Measurements from ENCODE around the gene ZDHHC9. TPM values are rescaled to one million over a fixed set of nuclear protein-coding genes. Genes with fewer than 3 reads are reported as not detected.

ZDHHC9 gene
- total RNA-seq, 2 experiments from 2014 or later = 9.0 to 11.0 TPM

- H3K4me1 Mint-ChIP-seq (ENCODE audit: low read depth) = peaks cover 7% of the 10 kb centered on the region
- intact Hi-C loops (cut with micrococcal nuclease) = no loop called here
- H3K36me3 Mint-ChIP-seq = peaks cover 31% of the 10 kb centered on the region
- H3K9me3 Mint-ChIP-seq = no peaks in the 10 kb centered on the region
- ChIA-PET CTCF (no interaction called here), POLR2A (interaction anchor here (1.5 kb wide), 1 partner anchor 9 kb away, joined by 3 read pairs; no protein-coding TSS in a partner anchor)
- DNase-seq = no peak
- H3K27me3 Mint-ChIP-seq = no peaks in the 10 kb centered on the region
- no peak overlapping the region for H3K4me3 Mint-ChIP-seq
- H3K27ac Mint-ChIP-seq = no peak overlapping the region
Observed at GRCh38 chrX:129792586-129793291, 50.9 kb downstream of the ZDHHC9 start.

DNA sequence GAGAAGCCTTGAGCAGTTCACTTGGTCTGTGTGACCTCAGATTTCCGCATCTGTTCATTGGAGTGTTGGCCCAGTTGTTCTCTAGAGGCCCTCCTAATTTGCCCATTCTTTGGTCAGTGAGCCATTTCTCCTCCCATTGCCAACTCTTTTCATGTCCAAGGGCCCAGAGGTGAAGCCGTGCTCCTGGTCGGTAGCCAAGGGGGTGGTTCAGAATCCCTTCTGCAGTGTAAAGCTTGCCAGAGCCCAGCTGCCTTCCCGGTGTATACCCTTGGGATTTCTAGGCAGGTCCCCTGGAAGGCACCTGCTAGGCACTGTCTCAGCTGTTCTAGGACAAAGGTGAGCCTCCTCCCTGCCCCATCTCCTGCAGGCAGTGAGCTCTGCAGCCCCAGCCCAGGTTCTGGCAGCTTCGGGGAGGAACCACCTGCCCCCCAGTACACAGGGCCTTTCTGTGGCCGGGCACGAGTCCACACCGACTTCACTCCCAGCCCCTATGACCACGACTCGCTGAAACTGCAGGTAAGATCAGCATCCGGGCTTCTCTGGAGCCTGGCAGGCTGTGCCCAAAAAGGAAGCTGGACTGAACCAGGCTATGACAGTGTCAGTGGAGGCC is 51.6 kb downstream of the ZDHHC9 start:
- H3K27me3 Mint-ChIP-seq = no peaks in the 10 kb centered on the region
- peaks cover 36% of the 10 kb centered on the region for H3K36me3 Mint-ChIP-seq
- CTCF ChIA-PET = no interaction called here
- no peak overlapping the region for H3K4me3 Mint-ChIP-seq
- H3K27ac Mint-ChIP-seq = no peak overlapping the region
- POLR2A ChIA-PET = interaction anchor here (1.5 kb wide), 1 partner anchor 8 kb away, joined by 3 read pairs; no protein-coding TSS in a partner anchor
- H3K9me3 Mint-ChIP-seq = no peaks in the 10 kb centered on the region
- DNase-seq = no peak
- intact Hi-C loops (cut with micrococcal nuclease) = no loop called here
- peaks cover 9% of the 10 kb centered on the region for H3K4me1 Mint-ChIP-seq (ENCODE audit: low read depth)

DNA sequence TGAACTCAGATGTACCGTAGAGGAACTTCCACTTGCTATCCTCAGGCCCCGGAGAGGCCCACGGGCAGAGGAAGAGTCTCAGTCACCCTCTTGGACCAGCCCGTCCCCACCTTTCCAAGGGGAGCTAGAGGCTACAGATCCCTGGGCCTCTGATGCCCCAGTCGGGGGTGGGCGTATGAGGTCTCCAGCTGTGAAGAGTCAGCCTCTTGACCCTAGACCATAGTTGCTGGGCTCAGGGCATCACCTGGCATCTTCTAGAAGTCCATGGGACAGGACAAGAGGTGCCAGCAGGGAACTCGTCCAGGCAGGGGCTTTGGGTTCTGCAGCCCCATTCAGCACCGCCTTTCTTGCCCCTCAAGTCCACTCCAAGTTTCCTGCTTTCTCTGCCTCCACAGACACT is 52.4 kb downstream of the ZDHHC9 start:
- peak overlapping the region; percentile 60 for H3K27ac Mint-ChIP-seq

GRCh38 chrX:129790808-129791207 is 52.9 kb downstream of the ZDHHC9 start:
- intact Hi-C loops (cut with micrococcal nuclease) = no loop called here
- CTCF ChIA-PET = no interaction called here
- POLR2A ChIA-PET = interaction anchor here (1.0 kb wide), 1 partner anchor 9 kb away, joined by 3 read pairs; no protein-coding TSS in a partner anchor
- Mint-ChIP-seq H3K27me3 (no peaks in the 10 kb centered on the region), H3K27ac (peak overlapping the region; percentile 60), H3K36me3 (peaks cover 42% of the 10 kb centered on the region), H3K4me3 (no peak overlapping the region), H3K9me3 (no peaks in the 10 kb centered on the region), H3K4me1 (ENCODE audit: low read depth) (peaks cover 16% of the 10 kb centered on the region)
- DNase-seq = no peak

More for the DNA sequence above, 52.4 kb downstream of the ZDHHC9 start:
- ChIA-PET CTCF (no interaction called here), POLR2A (no interaction called here)
- Mint-ChIP-seq H3K27me3 (no peaks in the 10 kb centered on the region), H3K4me1 (ENCODE audit: low read depth) (peaks cover 13% of the 10 kb centered on the region), H3K36me3 (peaks cover 38% of the 10 kb centered on the region), H3K4me3 (no peak overlapping the region), H3K9me3 (no peaks in the 10 kb centered on the region)
- DNase-seq = no peak
- intact Hi-C loops (cut with micrococcal nuclease) = no loop called here

GRCh38 chrX:129790146-129790545 is 53.5 kb downstream of the ZDHHC9 start:
- ChIA-PET POLR2A (interaction anchor here (1.0 kb wide), 1 partner anchor 9 kb away, joined by 3 read pairs; no protein-coding TSS in a partner anchor), CTCF (no interaction called here)
- no peaks in the 10 kb centered on the region for H3K9me3 Mint-ChIP-seq
- H3K36me3 Mint-ChIP-seq = peaks cover 46% of the 10 kb centered on the region
- no peaks in the 10 kb centered on the region for H3K27me3 Mint-ChIP-seq
- no peak for DNase-seq
- peaks cover 23% of the 10 kb centered on the region for H3K4me1 Mint-ChIP-seq (ENCODE audit: low read depth)
- intact Hi-C loops (cut with micrococcal nuclease) = no loop called here
- H3K27ac Mint-ChIP-seq = peak overlapping the region; percentile 66
- no peak overlapping the region for H3K4me3 Mint-ChIP-seq

- Mint-ChIP-seq H3K36me3 (peaks cover 53% of the 10 kb centered on the region), H3K27ac (peak overlapping the region; percentile 23), H3K27me3 (no peaks in the 10 kb centered on the region), H3K4me1 (ENCODE audit: low read depth) (peaks cover 35% of the 10 kb centered on the region), H3K4me3 (no peak overlapping the region), H3K9me3 (no peaks in the 10 kb centered on the region)
- CTCF ChIA-PET = no interaction called here
- intact Hi-C loops (cut with micrococcal nuclease) = no loop called here
- POLR2A ChIA-PET = interaction anchor here (1.5 kb wide), 1 partner anchor 9 kb away, joined by 3 read pairs; the partner anchor contains the start of gene SASH3
- DNase-seq = no peak
Observed at GRCh38 chrX:129788527-129788926, 55.2 kb downstream of the ZDHHC9 start.

- POLR2A ChIA-PET = interaction anchor here (1.0 to 1.1 kb wide), 2 partner anchors 10 to 15 kb away, joined by 3 to 5 read pairs; no protein-coding TSS in a partner anchor
- H3K4me1 Mint-ChIP-seq (ENCODE audit: low read depth) = peaks cover 43% of the 10 kb centered on the region
- intact Hi-C loops (cut with micrococcal nuclease) = no loop called here
- peak overlapping the region; percentile 80 for H3K27ac Mint-ChIP-seq
- no peaks in the 10 kb centered on the region for H3K9me3 Mint-ChIP-seq
- H3K4me3 Mint-ChIP-seq = peak overlapping the region; percentile 16
- H3K36me3 Mint-ChIP-seq = peaks cover 55% of the 10 kb centered on the region
- CTCF ChIA-PET = interaction anchor here (0.8 kb wide), 1 partner anchor 28 kb away, joined by 3 read pairs; no protein-coding TSS in a partner anchor
- no peak for DNase-seq
- H3K27me3 Mint-ChIP-seq = no peaks in the 10 kb centered on the region
Observed at GRCh38 chrX:129787336-129788055, 56.2 kb downstream of the ZDHHC9 start.

DNA sequence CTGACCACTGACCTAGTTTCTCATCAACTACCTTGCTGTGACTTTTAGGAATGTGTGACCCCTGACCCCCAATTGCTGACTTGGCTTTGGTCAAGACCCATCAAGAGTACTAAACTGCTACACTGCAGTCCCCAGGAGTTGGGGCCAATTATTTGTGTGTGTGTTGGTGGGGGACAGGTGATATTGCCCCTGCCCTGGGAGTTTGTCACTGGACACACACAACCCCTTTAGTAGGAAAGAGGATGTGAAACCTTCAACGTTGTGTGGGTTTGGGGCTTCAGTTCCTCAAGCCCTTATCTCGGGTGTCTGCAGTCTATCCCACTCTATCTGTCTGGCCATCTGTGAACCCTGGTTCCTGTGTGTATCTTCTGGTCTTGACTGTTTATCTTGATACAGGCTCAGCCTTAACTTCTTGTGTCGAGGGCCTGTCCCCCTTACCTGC is 57.5 kb downstream of the ZDHHC9 start:
- Mint-ChIP-seq H3K4me1 (ENCODE audit: low read depth) (peaks cover 43% of the 10 kb centered on the region), H3K4me3 (peak overlapping the region; percentile 43), H3K36me3 (peaks cover 66% of the 10 kb centered on the region), H3K9me3 (no peaks in the 10 kb centered on the region), H3K27me3 (no peaks in the 10 kb centered on the region), H3K27ac (peak overlapping the region; percentile 84)
- ChIA-PET POLR2A (interaction anchor here (1.5 kb wide), 1 partner anchor 14 kb away, joined by 3 read pairs; no protein-coding TSS in a partner anchor), CTCF (no interaction called here)
- intact Hi-C loops (cut with micrococcal nuclease) = no loop called here
- no peak for DNase-seq

DNA sequence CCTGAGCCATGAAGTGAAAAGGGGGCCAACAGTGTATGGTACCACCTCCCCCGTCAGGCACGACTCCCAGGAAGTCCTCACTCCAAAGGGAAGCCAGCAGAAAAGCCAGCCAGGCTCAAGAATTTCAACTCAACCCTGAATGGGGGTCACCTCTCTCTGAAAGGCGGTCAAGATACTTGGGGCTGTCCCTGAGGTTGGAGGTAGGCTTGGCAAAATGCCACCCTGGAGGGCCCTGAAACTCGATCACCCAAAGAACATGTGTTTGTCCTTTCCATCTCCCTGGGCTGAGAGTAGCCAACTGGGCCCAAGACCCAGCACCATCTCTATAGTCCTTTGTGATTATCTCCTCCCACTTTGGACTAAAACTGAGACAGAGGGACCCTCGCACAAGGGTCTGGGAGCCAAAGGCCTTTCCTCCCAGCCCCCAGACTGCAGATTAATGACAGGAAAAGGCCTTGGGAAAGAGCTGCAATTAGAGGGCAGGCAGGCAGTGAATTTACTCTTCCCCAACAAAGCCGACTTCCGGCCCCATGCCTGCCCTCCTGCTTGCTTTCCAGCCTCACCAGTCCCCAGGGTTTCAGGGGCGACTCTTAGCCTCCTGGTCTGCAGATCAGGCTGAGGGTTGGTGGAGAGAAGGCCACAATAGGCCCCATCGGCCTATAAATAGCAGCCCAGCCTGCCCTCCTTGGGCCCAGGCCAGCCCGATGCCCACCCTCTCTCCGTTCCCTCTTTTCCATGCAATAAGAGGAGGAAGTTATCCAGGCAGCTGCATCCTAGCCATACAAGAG is 58.3 kb downstream of the ZDHHC9 start:
- no peaks in the 10 kb centered on the region for H3K9me3 Mint-ChIP-seq
- peaks cover 43% of the 10 kb centered on the region for H3K4me1 Mint-ChIP-seq (ENCODE audit: low read depth)
- CTCF ChIA-PET = interaction anchor here (3.0 kb wide), 1 partner anchor 30 kb away, joined by 16 read pairs; no protein-coding TSS in a partner anchor
- H3K4me3 Mint-ChIP-seq = peak overlapping the region; percentile 62
- intact Hi-C loops (cut with micrococcal nuclease) = no loop called here
- peaks cover 68% of the 10 kb centered on the region for H3K36me3 Mint-ChIP-seq
- DNase-seq = no peak
- no peaks in the 10 kb centered on the region for H3K27me3 Mint-ChIP-seq
- POLR2A ChIA-PET = interaction anchor here (1.5 to 8.2 kb wide), 2 partner anchors 13 to 26 kb away, joined by 3 to 58 read pairs; no protein-coding TSS in a partner anchor
- peak overlapping the region; percentile 84 for H3K27ac Mint-ChIP-seq

GRCh38 chrX:129784371-129784770 is 59.3 kb downstream of the ZDHHC9 start:
- ChIA-PET CTCF (interaction anchor here (0.9 to 3.0 kb wide), 4 partner anchors 29 to 147 kb away, joined by 3 to 16 read pairs (median 8); partner anchors contain the start of gene APLN), POLR2A (interaction anchor here (0.8 to 8.2 kb wide), 2 partner anchors 8 to 25 kb away, joined by 3 to 58 read pairs; no protein-coding TSS in a partner anchor)
- Mint-ChIP-seq H3K9me3 (no peaks in the 10 kb centered on the region), H3K27ac (peak overlapping the region; percentile 90), H3K4me3 (peak overlapping the region; percentile 79), H3K27me3 (no peaks in the 10 kb centered on the region), H3K4me1 (ENCODE audit: low read depth) (peaks cover 46% of the 10 kb centered on the region), H3K36me3 (peaks cover 72% of the 10 kb centered on the region)
- intact Hi-C loops (cut with micrococcal nuclease) = loop anchor here (5.0 kb wide), 2 partner anchors 388 to 618 kb away; partner anchors contain the start of genes RAB33A and RBMX2
- no peak for DNase-seq

- Mint-ChIP-seq H3K4me3 (peak overlapping the region; percentile 79), H3K27ac (peak overlapping the region; percentile 90), H3K4me1 (ENCODE audit: low read depth) (peaks cover 54% of the 10 kb centered on the region), H3K36me3 (peaks cover 68% of the 10 kb centered on the region), H3K27me3 (no peaks in the 10 kb centered on the region), H3K9me3 (no peaks in the 10 kb centered on the region)
- ChIA-PET CTCF (interaction anchor here (0.9 to 5.6 kb wide), 9 partner anchors 10 to 278 kb away, joined by 3 to 40 read pairs (median 7); partner anchors contain the start of gene APLN), POLR2A (interaction anchor here (0.6 to 8.2 kb wide), 7 partner anchors 9 to 60 kb away, joined by 3 to 58 read pairs (median 3); partner anchors contain the start of gene ZDHHC9)
- intact Hi-C loops (cut with micrococcal nuclease) = loop anchor here (2.0 to 5.0 kb wide), 4 partner anchors 39 to 619 kb away; partner anchors contain the start of genes RAB33A, RBMX2 and UTP14A
- DNase-seq = peak; percentile 54
Observed at GRCh38 chrX:129783291-129783713, 60.4 kb downstream of the ZDHHC9 start.

Measured in activated CD4-positive, alpha-beta memory T cell treated with anti-CD3 and anti-CD28 coated beads for 36 hours (primary cell).